ENCODE data around the gene PRSS38.
A peak's percentile ranks its signal among the peaks of the same experiment; 100 is the strongest.

PRSS38 gene

GRCh38 chr1:227815468-227816409 lies at the start of gene PRSS38:
Gene PRSS38, plus strand, starts transcription at chr1:227815675. Its CDS starts 42 bp downstream, at chr1:227815717.
- in situ Hi-C loops (cut with HindIII; ENCODE audit: low pct_ligation_motif_present, low pct_unique_long_range_greater_than_20kb, low sequenced_read_pairs): no loop called here
- no peak for DNase-seq

- peak; percentile 59 for DNase-seq
- in situ Hi-C loops (cut with HindIII; ENCODE audit: low pct_ligation_motif_present, low pct_unique_long_range_greater_than_20kb, low sequenced_read_pairs): loop anchor here (25.0 kb wide), 1 partner anchor 171 kb away; the partner anchor contains the start of gene WNT9A
Observed at GRCh38 chr1:227766015-227766634, 49.4 kb upstream of the PRSS38 start.

- in situ Hi-C loops (cut with HindIII; ENCODE audit: low pct_ligation_motif_present, low pct_unique_long_range_greater_than_20kb, low sequenced_read_pairs): loop anchor here (25.0 kb wide), 1 partner anchor 171 kb away; the partner anchor contains the start of gene WNT9A
- no peak for DNase-seq
Observed at GRCh38 chr1:227766653-227767277, 48.7 kb upstream of the PRSS38 start.

GRCh38 chr1:227767401-227768124 lies 47.9 kb upstream of the PRSS38 start:
- no peak for DNase-seq
- in situ Hi-C loops (cut with HindIII; ENCODE audit: low pct_ligation_motif_present, low pct_unique_long_range_greater_than_20kb, low sequenced_read_pairs): loop anchor here (25.0 kb wide), 1 partner anchor 170 kb away; the partner anchor contains the start of gene WNT9A

DNA sequence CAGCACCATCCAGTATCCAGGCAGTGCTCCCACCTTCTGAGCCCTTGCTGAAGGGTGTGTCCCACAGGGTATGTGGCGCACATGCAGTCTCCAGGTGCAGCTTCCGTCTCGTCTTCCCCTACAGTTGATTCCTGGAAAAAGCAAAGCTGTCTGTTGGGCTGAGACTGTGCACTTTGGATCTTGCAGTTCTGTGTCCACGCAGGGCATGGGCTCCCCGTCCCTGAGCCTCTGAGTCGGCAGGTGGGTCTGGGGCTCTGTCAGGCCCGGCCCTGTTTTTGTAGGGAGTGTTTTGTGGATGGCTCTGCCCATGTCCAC lies 47.4 kb upstream of the PRSS38 start:
- DNase-seq: no peak
- in situ Hi-C loops (cut with HindIII; ENCODE audit: low pct_ligation_motif_present, low pct_unique_long_range_greater_than_20kb, low sequenced_read_pairs): loop anchor here (25.0 kb wide), 1 partner anchor 169 kb away; the partner anchor contains the start of gene WNT9A

DNA sequence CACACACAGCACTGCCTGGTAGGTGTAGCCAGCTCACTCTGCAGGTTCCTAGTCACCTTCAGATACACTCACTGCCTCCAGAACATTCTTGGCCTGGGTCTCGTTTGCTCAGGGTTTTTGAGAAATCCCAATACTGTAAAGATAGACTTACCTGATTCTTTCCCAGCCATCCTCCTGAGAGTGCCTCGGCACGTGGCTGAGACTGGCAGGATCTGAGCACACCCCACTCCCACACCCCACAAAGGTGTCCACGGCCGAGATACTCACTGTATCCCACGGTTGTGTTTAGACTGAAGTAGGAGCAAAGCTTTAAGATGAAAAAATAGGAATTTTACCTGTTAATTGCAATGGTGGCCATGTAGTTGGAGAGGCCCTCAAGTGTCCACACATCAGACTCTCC lies 46.8 kb upstream of the PRSS38 start:
- no peak for DNase-seq
- in situ Hi-C loops (cut with HindIII; ENCODE audit: low pct_ligation_motif_present, low pct_unique_long_range_greater_than_20kb, low sequenced_read_pairs): loop anchor here (25.0 kb wide), 1 partner anchor 169 kb away; the partner anchor contains the start of gene WNT9A

GRCh38 chr1:227769047-227769935 lies 46.2 kb upstream of the PRSS38 start:
- in situ Hi-C loops (cut with HindIII; ENCODE audit: low pct_ligation_motif_present, low pct_unique_long_range_greater_than_20kb, low sequenced_read_pairs): loop anchor here (25.0 kb wide), 1 partner anchor 168 kb away; the partner anchor contains the start of gene WNT9A
- DNase-seq: no peak

DNA sequence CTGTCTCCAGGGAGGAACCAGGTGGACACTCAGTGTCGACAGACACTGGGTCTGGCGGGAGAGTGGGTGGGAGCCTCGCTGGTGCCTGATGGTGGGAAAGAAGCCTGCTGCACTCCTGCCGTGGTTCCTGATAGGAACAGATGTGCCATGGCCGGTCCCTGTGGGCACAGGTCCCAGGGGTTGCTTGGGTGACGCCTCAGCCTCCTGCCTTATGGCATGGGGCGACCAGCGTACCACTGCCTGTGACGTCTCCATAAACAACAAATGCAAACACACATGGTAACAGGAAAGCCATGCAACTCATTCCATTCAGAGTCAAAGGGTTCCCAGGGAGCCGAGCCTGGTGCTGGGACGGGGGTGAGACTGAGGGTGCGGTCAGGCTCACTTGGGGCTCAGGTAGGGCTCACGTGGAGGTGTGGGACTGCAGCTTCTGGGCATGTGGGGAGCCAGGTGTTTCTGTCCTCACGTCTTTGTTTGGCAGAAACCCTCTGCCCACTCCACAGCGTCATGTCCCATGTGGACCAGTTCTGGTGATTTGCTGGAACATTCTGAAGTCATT lies 45.5 kb upstream of the PRSS38 start:
- in situ Hi-C loops (cut with HindIII; ENCODE audit: low pct_ligation_motif_present, low pct_unique_long_range_greater_than_20kb, low sequenced_read_pairs): loop anchor here (25.0 kb wide), 1 partner anchor 167 kb away; the partner anchor contains the start of gene WNT9A
- no peak for DNase-seq

DNA sequence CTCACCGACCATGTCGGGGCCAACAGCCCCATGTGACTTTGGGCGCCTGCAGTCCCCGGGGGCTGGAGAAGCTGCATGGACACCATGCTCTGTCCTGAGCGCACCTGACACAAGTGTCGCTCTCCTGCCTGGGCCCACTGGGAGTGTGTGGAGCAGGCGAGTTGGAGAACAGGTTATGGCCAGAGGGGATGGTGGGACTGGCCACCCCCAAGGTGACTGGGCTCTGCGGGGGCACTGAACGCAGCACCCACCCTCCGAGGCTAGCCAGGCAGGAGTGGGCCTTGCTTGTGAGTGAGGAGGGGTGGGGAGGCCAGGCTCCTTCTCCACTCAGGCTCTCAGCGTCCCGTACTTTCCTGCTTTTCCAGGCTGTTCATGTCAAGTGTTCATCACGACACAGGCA lies 44.7 kb upstream of the PRSS38 start:
- DNase-seq: no peak
- in situ Hi-C loops (cut with HindIII; ENCODE audit: low pct_ligation_motif_present, low pct_unique_long_range_greater_than_20kb, low sequenced_read_pairs): loop anchor here (25.0 kb wide), 1 partner anchor 166 kb away; the partner anchor contains the start of gene WNT9A

- DNase-seq: no peak
- in situ Hi-C loops (cut with HindIII; ENCODE audit: low pct_ligation_motif_present, low pct_unique_long_range_greater_than_20kb, low sequenced_read_pairs): loop anchor here (25.0 kb wide), 1 partner anchor 166 kb away; the partner anchor contains the start of gene WNT9A
Observed at GRCh38 chr1:227771326-227771725, 44.1 kb upstream of the PRSS38 start.

DNA sequence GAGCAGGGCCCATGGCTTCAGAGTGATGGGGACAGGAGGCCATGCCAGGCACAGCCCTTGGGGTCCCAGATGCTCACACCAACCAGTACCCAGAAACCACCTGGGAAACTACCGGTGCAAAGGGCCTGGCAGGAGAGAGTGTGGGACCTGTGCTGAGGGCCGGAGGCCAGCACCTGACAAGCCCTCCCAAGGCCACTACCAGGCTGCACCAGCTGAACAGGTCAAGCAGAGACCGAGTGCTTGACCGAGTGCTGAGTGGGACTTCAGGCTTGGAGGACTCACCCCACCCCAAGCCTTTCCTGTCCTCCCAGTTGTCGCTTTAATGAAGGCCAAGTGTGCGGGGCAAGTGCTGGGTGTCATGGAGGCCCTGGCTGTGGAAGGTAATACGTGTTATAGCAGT lies 43.7 kb upstream of the PRSS38 start:
- in situ Hi-C loops (cut with HindIII; ENCODE audit: low pct_ligation_motif_present, low pct_unique_long_range_greater_than_20kb, low sequenced_read_pairs): loop anchor here (25.0 kb wide), 1 partner anchor 166 kb away; the partner anchor contains the start of gene WNT9A
- DNase-seq: no peak

DNA sequence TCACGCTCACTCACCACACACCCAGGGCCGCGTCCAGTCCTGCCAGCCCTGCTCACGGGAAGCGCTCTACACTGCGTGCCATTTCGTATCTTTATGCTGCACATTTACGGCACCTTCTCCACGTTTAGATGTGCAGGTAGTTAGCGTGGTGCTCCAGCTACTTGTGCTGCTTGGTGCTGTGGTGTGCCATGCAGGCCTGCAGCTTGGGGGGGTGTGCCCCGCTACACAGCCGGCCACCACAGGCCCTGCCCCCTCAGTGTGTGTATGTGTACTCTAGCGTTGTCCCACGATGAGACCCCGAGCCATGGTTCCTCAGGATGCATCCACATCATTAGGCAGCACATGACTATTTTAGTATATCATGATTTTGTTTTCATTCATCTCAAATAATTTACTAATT lies 41.9 kb upstream of the PRSS38 start:
- no peak for DNase-seq
- in situ Hi-C loops (cut with HindIII; ENCODE audit: low pct_ligation_motif_present, low pct_unique_long_range_greater_than_20kb, low sequenced_read_pairs): loop anchor here (25.0 kb wide), 1 partner anchor 164 kb away; the partner anchor contains the start of gene WNT9A

DNA sequence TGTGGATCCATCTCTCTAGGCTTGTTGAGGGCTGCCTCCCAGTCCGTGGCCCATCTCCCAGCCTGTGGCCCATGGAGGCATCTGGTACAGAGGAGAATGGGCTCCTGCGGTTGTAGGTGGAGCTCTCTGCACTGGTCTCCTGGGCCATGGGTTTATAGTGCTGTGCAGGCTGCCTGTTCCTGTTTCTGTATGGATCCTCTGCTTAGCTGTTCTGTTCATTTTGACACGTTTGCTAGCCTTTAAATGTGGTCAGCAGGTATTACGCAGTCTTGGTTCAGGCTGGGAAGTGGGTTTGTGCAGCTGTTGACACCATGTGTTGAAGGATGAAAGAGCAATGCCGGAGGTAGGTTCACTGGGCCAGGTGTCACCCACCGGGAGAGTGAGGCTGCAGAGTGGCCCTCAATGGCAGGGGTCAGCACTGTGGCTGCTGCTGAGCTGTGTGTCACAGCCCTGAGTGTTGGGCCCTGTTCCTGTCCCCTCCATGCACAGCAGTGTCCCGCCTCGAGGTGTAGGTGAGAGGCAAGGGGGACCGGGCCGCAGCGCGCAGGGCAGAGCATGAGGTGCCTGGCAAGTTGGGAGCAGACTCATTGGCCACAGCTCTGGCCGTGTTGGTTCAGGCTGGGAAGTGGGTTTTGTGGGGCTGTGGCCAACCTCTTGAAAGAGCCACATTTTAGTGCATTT lies 41.3 kb upstream of the PRSS38 start:
- in situ Hi-C loops (cut with HindIII; ENCODE audit: low pct_ligation_motif_present, low pct_unique_long_range_greater_than_20kb, low sequenced_read_pairs): loop anchor here (25.0 kb wide), 1 partner anchor 163 kb away; the partner anchor contains the start of gene WNT9A

GRCh38 chr1:227774821-227775661 lies 40.4 kb upstream of the PRSS38 start:
- in situ Hi-C loops (cut with HindIII; ENCODE audit: low pct_ligation_motif_present, low pct_unique_long_range_greater_than_20kb, low sequenced_read_pairs): loop anchor here (25.0 kb wide), 1 partner anchor 162 kb away; the partner anchor contains the start of gene WNT9A

More for the DNA sequence above, 41.3 kb upstream of the PRSS38 start:
- no peak for DNase-seq

GRCh38 chr1:227775841-227776240 lies 39.6 kb upstream of the PRSS38 start:
- in situ Hi-C loops (cut with HindIII; ENCODE audit: low pct_ligation_motif_present, low pct_unique_long_range_greater_than_20kb, low sequenced_read_pairs): no loop called here
- DNase-seq: no peak

More at GRCh38 chr1:227774821-227775661, 40.4 kb upstream of the PRSS38 start:
- DNase-seq: no peak
